Left renal cortex interstitium (tissue), 4 donors: ENCODE data around the gene SBF2. TPM values are rescaled to one million over a fixed set of nuclear protein-coding genes. Genes with fewer than 3 reads are reported as not detected.
A peak's percentile ranks its signal among the peaks of the same experiment; 100 is the strongest.
"Not testable (repeated sequence)": the region's sequence is repeated elsewhere in the genome, so short reads cannot be mapped to it uniquely, and the experiment has no call there.

Experiments used
- DNase-seq, 4 donors: peaks; one replicate each; pipeline ENCODE4 v3.0.0-alpha.2; 2013; ENCODE audit warnings: low read depth in 4 of 4, low spot score in 2 of 4, missing footprints in 1 of 4
- polyA plus RNA-seq, 4 donors: library from polyadenylated mRNA; unstranded; fragments of 120-200 nt; gene quantifications; one replicate each; pipeline ENCODE4 v1.2.1, GENCODE V29; 2013; ENCODE audit not compliant: insufficient read length in 4 of 4

Gene SBF2
- polyA plus RNA-seq, 4 donors: 41.7 to 58.7 (median 52.8) TPM

GRCh38 chr11:9762531-9762930, 531.5 kb downstream of the SBF2 start:
- no peak for DNase-seq

DNA sequence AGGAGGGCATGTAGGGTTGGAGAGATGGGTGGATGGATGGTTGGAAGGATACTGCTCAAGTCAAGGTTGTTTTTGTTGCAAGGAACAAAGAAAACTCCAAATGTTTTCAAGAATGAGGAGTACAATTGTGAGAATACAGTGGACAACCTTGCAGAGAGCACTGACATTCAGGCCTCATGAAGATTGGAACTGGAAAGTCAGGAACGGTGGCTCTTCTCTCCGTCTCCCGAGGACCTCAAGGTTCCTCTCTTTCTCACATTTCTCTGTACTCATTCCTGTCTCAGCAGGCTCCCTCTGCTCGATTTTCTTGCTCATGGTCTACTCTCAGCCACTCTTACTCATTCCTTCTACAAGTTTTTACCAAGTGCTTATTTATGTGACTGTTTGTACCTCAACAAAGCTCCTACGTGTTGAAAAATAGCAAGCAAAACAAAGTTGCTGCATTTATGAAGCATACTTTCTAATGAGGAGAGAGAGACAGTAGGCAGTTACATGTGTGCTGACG, 532.5 kb downstream of the SBF2 start:
- DNase-seq: no peak

GRCh38 chr11:9760193-9760575, 533.8 kb downstream of the SBF2 start:
- no peak for DNase-seq

GRCh38 chr11:9759519-9760192, 534.4 kb downstream of the SBF2 start:
- peak in 2 of 4 donors; percentile 50 for DNase-seq

- peak in 3 of 4 donors; percentile 52 to 76 (median 67) for DNase-seq
Observed at GRCh38 chr11:9758637-9759518, 535.1 kb downstream of the SBF2 start.

DNA sequence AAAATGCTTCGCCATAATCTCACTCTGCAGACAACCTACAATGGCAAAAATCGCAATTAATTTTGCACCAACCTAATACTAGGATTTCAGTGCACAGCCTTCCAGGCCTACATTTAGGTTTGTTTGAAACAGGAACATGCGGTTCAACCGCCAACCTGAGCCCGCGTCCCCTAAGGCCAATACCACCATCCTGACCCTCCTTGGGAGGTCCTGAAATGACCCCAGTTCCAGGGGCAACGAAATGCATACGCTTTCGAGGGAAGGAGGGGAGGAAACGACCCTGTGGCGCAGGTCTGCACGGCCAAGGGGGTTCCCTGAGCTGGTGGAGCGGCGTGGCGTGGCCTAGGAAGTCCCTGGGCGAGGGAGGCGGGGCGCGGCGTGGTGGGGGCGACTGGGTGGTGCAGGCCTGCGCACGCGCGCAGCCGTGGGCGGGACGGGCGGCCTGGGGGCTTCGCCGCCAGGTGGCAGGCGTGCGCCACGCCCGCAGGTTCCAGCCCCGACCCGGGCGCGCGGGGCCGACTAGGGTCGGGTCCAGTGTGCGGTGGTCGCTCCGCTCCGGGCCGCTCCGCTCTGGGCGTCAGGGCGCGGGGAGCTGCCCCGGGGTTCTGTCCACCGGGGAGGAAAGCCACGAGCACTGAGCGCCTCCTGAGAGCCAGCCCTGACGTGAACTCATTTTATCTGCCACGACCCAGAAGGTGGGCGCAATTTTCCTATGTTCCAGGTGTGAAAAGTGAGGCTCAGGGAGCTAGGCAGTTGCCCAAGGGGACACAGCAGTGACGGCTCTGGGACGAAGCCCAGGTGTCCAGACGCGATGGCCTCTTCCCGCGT, 536.0 kb downstream of the SBF2 start:
- peak in 2 of 4 donors; percentile 49 to 64 for DNase-seq

- no peak for DNase-seq
Observed at GRCh38 chr11:9756878-9757277, 537.1 kb downstream of the SBF2 start.

- no peak for DNase-seq
Observed at GRCh38 chr11:9756461-9756860, 537.6 kb downstream of the SBF2 start.

DNA sequence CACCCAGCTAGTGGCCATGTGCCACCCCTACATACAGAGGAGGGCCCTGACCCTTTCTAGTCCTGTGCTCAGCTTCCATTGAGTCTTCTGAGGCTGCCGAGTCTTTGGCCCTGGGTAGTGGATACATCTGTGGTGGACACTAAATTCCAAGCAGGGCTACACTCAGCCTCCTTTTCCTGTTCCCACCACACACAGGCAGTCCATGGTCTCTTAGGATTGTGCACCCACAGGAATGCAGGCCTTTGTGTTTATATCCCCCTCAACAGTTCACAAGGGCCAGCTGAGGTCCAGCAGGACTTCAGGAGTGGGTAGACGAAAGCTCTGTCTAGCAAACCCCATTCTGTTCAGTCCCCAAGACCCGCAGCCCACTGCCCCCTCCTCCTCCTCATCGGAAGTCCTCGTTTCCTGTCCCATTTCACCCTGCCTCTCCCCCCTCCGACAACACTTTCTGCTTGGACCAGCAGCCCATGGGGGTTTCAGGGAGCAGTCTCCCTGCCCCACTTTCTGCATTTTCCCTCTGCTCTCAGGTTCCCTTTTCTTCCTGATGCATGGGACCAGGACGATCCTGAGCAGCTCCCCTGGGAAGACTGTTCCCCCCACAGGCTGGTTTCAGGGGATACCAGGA, 538.3 kb downstream of the SBF2 start:
- no peak for DNase-seq

DNA sequence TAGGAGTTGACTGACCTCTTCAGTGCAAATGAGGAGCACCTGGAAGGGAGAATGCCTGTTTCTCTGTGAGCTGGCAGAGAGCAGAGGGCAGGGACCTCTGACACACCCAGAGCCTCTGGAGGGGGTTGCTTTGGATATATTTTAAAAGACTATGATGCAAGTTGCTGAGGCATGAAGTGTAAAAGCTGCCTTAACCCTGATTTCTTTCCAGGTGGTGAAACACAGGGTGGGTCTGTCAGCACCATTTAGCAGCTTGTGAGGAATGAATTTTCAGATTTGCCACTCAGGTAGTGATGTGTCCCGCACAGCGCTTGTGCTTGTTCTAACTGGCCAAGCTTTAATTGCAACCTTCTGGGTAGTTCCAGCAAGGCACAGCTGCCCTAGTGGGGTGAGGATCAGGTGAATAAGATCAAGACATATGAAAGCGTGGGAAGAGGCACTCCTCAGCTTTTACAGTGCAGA, 540.0 kb downstream of the SBF2 start:
- no peak for DNase-seq

- no peak for DNase-seq
Observed at GRCh38 chr11:9753021-9753420, 541.0 kb downstream of the SBF2 start.

DNA sequence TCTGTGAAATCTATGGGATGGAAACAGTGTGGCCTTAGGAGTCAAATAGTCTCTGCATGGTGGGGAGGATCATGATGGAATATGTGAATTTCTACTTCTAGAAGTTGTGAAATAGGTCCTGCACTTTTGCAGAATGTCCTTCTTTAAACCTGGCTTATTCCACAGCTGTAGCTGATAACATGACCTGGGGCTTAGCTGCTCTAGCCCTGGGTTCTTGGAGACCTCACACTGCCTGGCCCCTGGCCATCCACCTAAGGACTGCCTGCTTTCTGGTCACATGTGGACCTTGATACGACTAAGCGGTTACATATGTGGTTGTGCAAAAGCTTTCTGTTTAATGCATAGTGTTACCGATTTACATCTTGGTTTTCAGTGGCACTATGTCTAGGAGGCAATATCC, 541.9 kb downstream of the SBF2 start:
- DNase-seq: no peak

DNA sequence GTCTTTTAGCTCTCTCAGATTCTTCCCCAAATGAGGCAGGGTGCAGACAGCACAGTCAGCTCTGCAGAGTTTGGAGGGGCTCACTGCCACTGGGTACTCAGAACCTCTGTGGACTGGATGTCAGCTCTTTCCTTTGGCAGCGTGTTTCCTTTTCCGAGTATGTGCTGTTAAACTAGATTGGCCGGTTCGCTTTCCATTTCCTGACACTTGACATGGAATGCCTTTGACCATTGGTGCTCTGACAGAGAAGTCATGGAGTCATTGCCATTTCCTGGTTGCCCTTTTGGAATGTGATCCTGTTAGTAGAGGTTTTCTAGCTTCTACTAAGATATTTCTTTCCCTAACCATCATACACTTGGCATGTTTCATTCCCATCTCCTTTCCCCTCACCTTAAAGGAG, 543.5 kb downstream of the SBF2 start:
- DNase-seq: no peak

DNA sequence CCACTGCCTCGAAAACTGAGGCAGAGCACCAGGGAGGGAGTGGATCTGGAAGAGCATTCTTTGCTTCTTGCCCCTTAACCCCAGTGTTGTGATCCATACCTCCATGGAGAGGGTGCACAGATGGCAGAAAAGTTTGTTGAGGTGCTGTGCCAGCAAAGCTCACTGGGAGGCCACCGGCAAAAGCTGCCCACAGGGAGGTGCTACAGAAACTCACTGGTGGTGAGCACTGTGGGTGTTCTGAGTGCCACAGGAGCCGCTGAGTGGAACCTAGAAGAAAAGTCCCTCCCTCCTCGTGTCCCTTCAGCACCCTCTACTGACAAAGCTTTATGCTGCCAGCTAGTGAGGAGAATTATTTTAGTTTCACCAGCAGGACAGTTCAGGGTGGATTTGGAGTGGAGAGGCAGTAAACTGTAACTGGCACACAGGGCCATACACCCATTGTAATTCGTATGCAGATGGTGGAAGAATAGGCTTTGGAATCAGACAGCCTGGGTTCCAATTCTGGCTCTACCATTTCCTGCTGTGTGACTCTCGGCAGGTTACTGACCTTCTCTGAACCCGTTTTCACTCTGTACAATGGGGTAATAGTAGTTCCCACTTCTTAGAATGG, 545.6 kb downstream of the SBF2 start:
- DNase-seq: peak in 1 of 4 donors; percentile 50

GRCh38 chr11:9747828-9748227, 546.2 kb downstream of the SBF2 start:
- DNase-seq: no peak

- DNase-seq: no peak
Observed at GRCh38 chr11:9747229-9747628, 546.8 kb downstream of the SBF2 start.

GRCh38 chr11:9745411-9746211, 548.4 kb downstream of the SBF2 start:
- no peak for DNase-seq

DNA sequence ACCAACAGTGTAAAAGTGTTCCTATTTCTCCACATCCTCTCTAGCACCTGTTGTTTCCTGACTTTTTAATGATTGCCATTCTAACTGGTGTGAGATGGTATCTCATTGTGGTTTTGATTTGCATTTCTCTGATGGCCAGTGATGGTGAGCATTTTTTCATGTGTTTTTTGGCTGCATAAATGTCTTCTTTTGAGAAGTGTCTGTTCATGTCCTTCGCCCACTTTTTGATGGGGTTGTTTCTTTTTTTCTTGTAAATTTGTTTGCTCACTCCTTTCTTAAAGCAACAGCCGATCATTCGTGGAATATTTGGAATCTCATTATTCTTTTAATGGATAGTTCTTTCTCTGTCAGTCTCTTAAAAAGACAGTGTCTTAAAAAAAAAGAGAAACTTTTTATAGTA, 550.5 kb downstream of the SBF2 start:
- DNase-seq: not testable (repeated sequence)

DNA sequence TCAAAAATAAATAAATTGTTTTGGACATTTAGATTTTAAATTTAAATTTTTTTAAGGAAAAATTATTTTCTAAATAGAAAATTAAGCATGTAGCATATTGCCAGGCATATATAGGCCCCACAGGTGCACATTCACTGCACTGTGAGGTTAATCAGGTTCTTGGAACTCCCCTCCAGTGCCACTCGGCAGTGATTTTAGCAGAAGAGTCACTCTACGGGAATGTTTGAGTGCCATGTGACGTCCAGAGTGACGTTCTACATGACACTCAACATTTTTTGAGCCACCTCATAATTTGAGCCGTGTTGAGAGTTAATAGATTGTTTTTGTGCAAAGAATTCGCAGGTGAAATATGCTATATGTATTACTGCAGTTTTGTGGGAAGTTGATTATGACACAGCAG, 552.8 kb downstream of the SBF2 start:
- no peak for DNase-seq
